Cardiac fibroblast (primary cell): ENCODE data around the gene CETN1.

ENCODE experiments used
- DNase-seq, 2 donors: peaks; one replicate each; pipeline versions ENCODE4 v3.0.0 to v3.0.0-alpha.2; 2010; ENCODE audit warnings: low read depth in 2 of 2
- H3K4me3 ChIP-seq, 2 donors: replicated peaks in 1 of 2; 1 replicate in 1 of 2; 2 replicates in 1 of 2; pipeline ENCODE4 v1.5.1; 2011; ENCODE audit warnings: low read depth in 2 of 2, low read length in 2 of 2, mild to moderate bottlenecking in 2 of 2, moderate library complexity in 1 of 2
- TF ChIP-seq, protein P1 (sequence below): IDR thresholded peaks from one replicate; pipeline ENCODE4 v1.5.1; 2011; ENCODE audit warnings: low read depth, mild to moderate bottlenecking, low read length, inconsistent platforms

CETN1 gene

DNA sequence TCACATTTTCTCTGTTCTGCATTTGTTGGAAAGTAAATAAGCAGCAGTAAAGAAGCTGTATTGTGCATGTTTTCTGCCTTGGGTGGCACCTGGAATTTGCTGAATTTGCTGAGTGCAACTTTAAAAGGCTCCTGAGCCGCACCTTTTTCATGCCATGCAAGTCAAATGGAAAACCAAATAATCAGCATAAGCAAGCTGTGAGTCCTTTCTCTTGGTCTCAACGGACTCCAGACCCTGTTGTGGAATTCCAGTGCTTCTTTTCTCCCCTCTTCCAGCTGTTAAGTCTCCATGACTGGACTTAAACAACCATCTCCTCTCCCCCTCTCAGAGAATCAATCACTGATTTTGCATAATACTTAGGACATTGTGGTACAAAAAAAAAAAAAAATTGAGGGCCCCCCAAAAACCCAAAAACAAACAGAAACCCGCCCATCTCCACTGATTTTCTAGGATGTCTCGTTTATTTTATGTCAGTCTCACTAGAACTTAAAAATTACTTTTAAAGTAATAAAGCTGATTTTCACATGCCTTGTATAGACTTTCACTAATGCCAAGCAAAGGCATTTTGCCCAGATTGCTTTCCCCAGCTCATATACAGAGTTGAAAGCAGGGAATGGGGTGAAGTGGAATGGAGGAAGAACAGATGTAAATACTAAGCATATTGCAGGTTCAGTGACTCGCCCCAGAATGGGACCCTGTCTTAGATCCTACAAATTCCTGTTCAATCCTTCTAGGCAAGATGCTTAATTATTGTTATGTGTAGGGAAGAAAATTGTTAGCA is 5.1 kb upstream of the CETN1 start:
- TF ChIP-seq, protein P1, sequence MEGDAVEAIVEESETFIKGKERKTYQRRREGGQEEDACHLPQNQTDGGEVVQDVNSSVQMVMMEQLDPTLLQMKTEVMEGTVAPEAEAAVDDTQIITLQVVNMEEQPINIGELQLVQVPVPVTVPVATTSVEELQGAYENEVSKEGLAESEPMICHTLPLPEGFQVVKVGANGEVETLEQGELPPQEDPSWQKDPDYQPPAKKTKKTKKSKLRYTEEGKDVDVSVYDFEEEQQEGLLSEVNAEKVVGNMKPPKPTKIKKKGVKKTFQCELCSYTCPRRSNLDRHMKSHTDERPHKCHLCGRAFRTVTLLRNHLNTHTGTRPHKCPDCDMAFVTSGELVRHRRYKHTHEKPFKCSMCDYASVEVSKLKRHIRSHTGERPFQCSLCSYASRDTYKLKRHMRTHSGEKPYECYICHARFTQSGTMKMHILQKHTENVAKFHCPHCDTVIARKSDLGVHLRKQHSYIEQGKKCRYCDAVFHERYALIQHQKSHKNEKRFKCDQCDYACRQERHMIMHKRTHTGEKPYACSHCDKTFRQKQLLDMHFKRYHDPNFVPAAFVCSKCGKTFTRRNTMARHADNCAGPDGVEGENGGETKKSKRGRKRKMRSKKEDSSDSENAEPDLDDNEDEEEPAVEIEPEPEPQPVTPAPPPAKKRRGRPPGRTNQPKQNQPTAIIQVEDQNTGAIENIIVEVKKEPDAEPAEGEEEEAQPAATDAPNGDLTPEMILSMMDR: no peak
- no peak overlapping the region for H3K4me3 ChIP-seq
- no peak for DNase-seq

DNA sequence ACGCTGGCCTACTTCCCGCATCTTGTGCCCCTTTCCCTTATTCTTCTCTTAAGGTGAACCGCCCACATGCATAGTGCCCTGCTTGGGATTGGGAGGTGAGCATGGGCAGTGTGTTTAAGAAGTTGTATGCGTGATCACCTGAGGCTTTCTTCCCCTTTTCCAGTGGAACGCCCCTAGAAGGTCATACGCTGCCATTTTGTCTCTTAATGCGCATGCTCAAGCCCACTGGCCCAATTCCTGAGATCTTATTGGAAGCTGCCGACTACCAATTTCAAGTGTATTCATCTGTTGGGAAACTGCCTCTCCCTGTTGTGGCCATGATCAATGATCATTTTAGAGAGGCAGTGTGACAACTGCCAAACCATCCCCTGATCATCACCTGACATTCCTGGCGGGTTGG is 3.3 kb upstream of the CETN1 start:
- H3K4me3 ChIP-seq: no peak overlapping the region
- DNase-seq: no peak
- TF ChIP-seq, protein P1: no peak

DNA sequence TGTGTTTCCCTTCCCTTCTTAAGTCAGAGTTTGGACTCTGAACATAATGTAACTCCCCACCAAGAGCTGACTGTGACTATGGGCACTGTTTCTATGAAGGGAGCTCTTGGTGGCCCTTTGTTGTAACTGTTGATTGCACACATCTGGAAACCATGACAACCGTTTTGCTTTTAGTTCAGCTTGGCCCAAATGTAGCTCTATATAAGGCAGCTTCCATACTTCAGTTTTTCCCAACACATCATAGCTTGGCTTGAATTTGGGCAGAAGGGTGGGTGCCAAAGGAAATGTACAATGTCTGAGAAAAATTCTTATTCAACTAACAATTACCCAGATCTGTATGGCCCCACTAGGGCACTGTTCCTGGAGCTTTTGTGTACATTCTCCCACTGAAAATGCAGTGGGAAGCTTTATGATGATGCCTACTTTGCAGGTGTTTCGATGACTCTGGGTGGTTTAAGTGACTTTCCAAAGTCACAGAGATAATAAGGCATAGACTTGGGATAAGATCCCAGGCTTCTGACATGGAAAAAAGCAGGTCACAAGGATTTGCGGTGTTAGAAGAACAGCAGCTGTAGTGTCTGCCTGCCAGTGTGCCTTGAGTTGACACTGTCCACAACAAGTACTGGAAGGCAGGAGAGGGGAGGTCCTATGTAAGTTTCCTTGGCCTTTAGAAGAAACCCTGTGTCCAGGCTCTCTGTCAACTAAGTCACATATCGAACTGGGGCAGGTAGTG is 2.4 kb upstream of the CETN1 start:
- TF ChIP-seq, protein P1: no peak
- peak; percentile 5 to 62 for DNase-seq
- H3K4me3 ChIP-seq: no peak overlapping the region

DNA sequence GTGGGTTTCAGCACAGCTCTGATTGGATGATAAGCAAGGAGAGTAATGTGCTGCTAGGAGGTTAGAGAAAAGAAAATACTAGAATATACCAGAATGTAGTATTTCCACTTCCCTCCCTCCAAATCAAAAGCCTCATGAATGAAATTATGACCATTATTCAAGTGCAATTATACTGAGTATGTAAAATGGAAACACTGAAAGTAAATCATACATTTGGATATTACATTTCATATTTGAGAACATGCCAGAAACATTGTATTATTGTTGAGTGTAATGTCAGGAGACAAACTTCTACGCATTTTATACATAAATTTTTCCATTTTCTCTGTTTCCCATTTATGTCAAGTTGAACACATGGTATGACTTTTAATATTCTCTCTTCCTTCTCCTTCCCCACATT is 942 bp upstream of the CETN1 start:
- TF ChIP-seq, protein P1: no peak
- DNase-seq: no peak
- no peak overlapping the region for H3K4me3 ChIP-seq

DNA sequence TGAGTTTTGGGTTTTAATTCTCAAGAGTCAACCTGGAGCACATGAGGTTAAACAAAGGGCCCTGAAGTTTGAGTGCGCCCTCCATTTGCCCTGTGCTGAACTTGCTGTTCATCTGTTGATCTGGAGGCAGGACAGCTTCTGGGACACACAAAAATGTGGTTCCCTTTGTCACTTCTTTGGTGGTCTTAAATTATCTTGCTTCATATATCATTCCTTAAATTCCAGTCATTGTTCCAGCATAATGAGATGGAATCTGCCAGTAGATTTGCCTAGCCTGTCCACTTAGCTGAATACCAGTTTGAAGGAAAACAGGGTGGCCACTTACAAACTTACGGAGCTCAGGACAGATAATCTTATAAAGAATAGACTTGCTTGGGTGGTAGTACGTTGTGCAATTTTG is 916 bp downstream of the CETN1 start:
- DNase-seq: peak in 1 of 2 donors; percentile 13
- no peak overlapping the region for H3K4me3 ChIP-seq
- TF ChIP-seq, protein P1: no peak

DNA sequence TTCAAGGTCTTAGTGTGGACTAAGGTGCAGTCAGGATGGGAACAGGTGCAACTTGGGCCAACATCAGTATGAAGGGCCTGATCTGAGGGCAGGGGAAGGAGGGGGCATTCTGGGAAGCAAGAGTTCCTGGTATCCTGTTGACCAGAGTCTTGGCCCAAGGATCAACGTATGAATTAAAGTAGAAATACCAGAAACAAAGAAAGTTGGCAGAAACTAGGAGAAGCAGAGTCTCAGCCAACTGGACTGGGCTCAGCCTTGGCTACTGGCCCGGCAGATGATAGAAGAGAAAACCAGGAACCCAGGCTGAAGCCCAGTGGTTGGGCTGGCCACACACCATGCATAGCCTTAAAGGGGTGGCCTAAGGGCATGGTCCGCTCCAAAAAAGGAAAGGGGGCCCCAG is 2.3 kb downstream of the CETN1 start:
- TF ChIP-seq, protein P1: no peak
- peak in 1 of 2 donors; percentile 73 for DNase-seq
- H3K4me3 ChIP-seq: no peak overlapping the region
